ENCODE measurements around the gene LRRC71.

LRRC71 gene

GRCh38 chr1:156920233-156921052, at the start of gene LRRC71:
Gene LRRC71, plus strand, starts transcription at chr1:156920632. Its CDS starts 172 bp downstream, at chr1:156920804.
- no peak for DNase-seq

- DNase-seq, result no peak
Measured at GRCh38 chr1:156873659-156874058, 46.8 kb upstream of the LRRC71 start.

GRCh38 chr1:156874142-156874541, 46.3 kb upstream of the LRRC71 start:
- no peak for DNase-seq

GRCh38 chr1:156874572-156875340, 45.7 kb upstream of the LRRC71 start:
- no peak for DNase-seq

- DNase-seq, result no peak
Measured at GRCh38 chr1:156875341-156875615, 45.2 kb upstream of the LRRC71 start.

- no peak for DNase-seq
Measured at GRCh38 chr1:156876281-156876680, 44.2 kb upstream of the LRRC71 start.

GRCh38 chr1:156877433-156878170, 42.8 kb upstream of the LRRC71 start:
- no peak for DNase-seq

- DNase-seq, result no peak
Measured at GRCh38 chr1:156879876-156880275, 40.6 kb upstream of the LRRC71 start.

- DNase-seq, result no peak
Measured at GRCh38 chr1:156880473-156880872, 40.0 kb upstream of the LRRC71 start.

- DNase-seq, result no peak
Measured at GRCh38 chr1:156881101-156881500, 39.3 kb upstream of the LRRC71 start.

GRCh38 chr1:156881663-156882062, 38.8 kb upstream of the LRRC71 start:
- DNase-seq, result no peak

GRCh38 chr1:156882543-156882942, 37.9 kb upstream of the LRRC71 start:
- no peak for DNase-seq

GRCh38 chr1:156883919-156884318, 36.5 kb upstream of the LRRC71 start:
- DNase-seq, result no peak

GRCh38 chr1:156884560-156885184, 35.8 kb upstream of the LRRC71 start:
- DNase-seq, result no peak

- no peak for DNase-seq
Measured at GRCh38 chr1:156885314-156885713, 35.1 kb upstream of the LRRC71 start.

- DNase-seq, result no peak
Measured at GRCh38 chr1:156885880-156886355, 34.5 kb upstream of the LRRC71 start.

- DNase-seq, result no peak
Measured at GRCh38 chr1:156886583-156887281, 33.7 kb upstream of the LRRC71 start.

GRCh38 chr1:156887317-156887716, 33.1 kb upstream of the LRRC71 start:
- no peak for DNase-seq

- DNase-seq, result no peak
Measured at GRCh38 chr1:156887734-156888133, 32.7 kb upstream of the LRRC71 start.

- peak; percentile 79 for DNase-seq
Measured at GRCh38 chr1:156889802-156890580, 30.4 kb upstream of the LRRC71 start.
